ENCODE data around the gene BBIP1. TPM values are rescaled to one million over a fixed set of nuclear protein-coding genes. Genes with fewer than 3 reads are reported as not detected.

The BBIP1 gene
- total RNA-seq, 1 donor from 2014 or later = 19.3 TPM

DNA sequence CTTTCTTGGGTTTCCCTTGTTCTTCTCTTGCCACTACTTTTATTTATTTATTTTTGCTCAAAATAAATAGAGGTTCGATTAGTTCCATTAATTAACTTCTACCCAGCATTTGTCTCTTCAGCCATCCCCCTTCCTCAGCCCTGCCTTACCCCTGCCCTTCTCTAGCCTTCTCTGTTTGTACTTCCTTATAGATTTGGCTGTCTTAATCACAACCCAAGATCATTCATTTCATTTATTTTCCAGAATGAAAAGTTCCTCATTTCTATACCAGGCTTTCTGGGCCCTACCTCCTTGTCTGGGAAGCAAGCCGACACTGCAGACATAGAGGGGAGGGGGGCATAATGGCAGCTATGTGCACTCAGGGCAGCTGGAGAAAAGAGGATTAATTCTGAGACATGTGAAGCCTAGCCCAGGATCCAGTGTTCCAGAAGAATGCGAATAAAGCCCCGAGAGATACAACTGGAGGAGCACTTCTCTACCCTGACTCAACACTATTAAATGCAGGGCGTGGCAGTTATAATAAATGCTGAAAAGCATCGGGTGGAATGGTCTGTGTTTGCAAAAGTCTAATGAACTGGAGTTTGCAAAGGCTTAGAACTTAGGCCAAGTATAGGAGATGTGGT, 53.7 kb downstream of the BBIP1 start:
- intact Hi-C loops (cut with micrococcal nuclease) = loop anchor here (10.0 kb wide), 3 partner anchors 510 to 790 kb away; partner anchors contain the start of gene SMNDC1

DNA sequence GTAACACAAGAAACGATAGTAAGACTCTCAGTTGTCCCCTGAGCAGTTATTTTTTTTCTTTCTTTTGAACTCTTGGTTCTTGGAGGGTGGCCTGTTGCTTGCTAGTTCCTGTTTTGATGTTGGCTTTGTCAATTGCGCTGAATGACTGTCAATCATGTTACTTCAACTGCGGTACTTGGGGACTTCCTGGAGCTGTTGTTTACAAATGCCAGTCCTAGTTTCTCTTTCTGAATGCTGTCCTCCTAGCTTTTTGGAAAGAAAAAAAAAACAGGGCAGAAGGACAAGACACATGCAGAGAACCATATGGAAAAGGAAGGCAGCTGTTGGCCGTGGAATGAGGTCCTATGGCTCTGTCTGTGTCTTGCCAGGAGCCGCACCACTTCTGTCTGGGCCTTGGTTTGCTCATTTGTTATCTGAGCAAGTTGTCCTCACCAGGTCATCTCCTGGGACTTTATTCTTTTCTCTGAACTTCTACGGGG, 54.3 kb downstream of the BBIP1 start:
- intact Hi-C loops (cut with micrococcal nuclease) = loop anchor here (1.0 to 10.0 kb wide), 5 partner anchors 8 to 790 kb away; partner anchors contain the start of gene SMNDC1

DNA sequence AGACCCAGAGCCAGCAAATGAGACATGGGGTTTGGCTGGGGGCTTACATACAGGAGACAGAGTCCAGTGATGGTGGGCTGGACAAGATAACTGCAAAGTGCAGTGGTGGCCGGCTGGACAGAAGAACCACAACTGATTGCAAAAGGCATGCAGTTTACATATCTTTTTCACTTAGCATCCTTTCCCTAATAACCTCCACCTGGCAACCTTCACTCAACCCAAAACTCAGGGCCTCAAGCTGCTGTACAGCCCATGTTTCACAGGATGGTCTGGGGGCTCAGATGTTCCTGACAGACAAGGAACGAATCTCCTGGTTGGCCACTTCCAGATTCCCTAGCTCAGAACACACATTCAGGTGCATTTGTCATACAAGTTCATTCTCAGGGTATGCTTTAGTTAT, 55.0 kb downstream of the BBIP1 start:
- intact Hi-C loops (cut with micrococcal nuclease) = loop anchor here (1.0 to 10.0 kb wide), 5 partner anchors 8 to 789 kb away; partner anchors contain the start of gene SMNDC1

DNA sequence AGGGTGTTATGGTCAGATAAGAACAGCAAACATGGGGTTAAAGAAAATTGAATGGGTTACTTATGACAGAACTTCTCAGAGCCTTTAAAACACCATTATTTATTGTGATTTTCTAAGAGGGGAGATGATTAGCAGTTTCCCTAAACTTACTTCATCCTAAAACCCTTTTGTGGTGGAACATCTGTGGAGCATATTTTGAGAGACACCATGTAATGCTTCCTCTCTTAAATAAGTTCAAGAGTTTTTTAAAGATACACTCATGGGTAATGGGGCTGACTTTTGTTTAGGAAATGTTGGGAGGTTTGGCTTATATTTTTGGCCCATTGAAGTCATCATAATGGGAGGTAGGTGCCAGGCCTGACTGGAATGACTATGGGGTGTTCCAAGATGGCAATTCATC, 55.6 kb downstream of the BBIP1 start:
- intact Hi-C loops (cut with micrococcal nuclease) = loop anchor here (10.0 kb wide), 3 partner anchors 509 to 789 kb away; partner anchors contain the start of gene SMNDC1

GRCh38 chr10:110862961-110863360, 56.0 kb downstream of the BBIP1 start:
- intact Hi-C loops (cut with micrococcal nuclease) = loop anchor here (10.0 kb wide), 3 partner anchors 508 to 788 kb away; partner anchors contain the start of gene SMNDC1

- intact Hi-C loops (cut with micrococcal nuclease) = loop anchor here (10.0 kb wide), 3 partner anchors 507 to 787 kb away; partner anchors contain the start of gene SMNDC1
Observed at GRCh38 chr10:110861930-110862649, 56.9 kb downstream of the BBIP1 start.

GRCh38 chr10:110861476-110861875, 57.5 kb downstream of the BBIP1 start:
- intact Hi-C loops (cut with micrococcal nuclease) = loop anchor here (10.0 kb wide), 3 partner anchors 507 to 787 kb away; partner anchors contain the start of gene SMNDC1

DNA sequence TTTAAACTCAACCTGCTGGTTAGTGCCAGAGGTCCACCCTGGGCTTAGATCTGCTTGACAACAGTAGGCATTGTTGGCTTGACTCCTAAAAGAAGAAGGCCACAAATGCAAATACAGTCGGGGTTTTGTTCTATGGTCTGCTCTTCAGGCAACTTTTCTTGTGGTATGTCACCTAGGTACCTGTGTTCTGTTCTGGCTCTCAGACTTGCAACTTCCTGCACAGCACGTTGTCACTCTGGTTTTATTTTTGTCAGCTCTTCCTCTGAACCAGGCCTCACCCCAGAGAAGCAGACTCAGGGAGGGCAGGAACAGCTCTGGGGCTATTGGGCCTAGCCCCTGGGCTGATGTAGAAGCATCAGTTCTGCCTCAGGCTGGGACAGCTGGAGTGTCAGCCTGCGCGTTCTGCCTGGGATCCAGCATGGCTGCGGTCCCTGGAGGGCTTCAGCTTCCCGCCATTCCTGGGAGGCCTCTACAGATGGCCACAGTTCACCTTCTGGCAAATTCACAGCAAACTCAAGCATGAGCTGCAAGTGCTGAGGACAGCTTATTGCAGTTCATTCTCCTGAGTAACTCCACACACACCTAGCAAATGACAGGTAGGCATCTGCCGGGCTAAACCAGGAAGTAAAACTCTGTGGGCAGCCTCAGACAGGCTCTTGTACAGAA, 58.3 kb downstream of the BBIP1 start:
- intact Hi-C loops (cut with micrococcal nuclease) = loop anchor here (1.0 to 10.0 kb wide), 4 partner anchors 12 to 786 kb away; partner anchors contain the start of gene SMNDC1

GRCh38 chr10:110859973-110860376, 59.0 kb downstream of the BBIP1 start:
- intact Hi-C loops (cut with micrococcal nuclease) = loop anchor here (1.0 to 10.0 kb wide), 4 partner anchors 12 to 785 kb away; partner anchors contain the start of gene SMNDC1

- intact Hi-C loops (cut with micrococcal nuclease) = no loop called here
Observed at GRCh38 chr10:110859206-110859972, 59.6 kb downstream of the BBIP1 start.

DNA sequence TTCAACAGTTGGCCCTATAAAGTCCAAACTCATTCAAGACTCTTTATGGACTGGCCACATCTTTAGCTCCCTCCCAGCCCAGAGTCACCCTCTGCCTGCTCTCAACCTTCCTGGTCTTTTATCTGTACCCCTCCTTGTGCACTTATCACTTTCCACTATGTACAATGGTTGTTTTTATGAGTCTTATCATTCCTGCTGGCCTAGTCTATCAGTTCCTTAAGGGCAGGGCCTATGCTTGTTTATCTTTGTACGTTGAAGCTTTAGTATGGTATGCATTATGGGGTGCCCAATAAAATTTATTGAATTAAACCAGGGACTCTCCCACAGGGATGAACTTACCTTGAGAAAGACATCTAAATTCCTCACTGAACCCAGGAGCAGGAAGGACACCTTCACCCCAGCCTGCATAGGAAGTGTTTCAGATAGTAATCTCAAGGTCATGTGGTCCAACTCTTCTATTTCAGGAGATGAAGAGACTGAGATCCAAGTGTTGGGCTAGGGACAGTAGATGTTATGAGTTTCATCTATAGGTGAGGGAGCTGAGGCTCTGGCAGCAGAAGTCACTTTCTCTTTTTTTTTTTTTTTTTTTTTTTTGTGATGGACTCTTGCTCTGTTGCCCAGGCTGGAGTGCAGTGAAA, 60.6 kb downstream of the BBIP1 start:
- intact Hi-C loops (cut with micrococcal nuclease) = no loop called here

GRCh38 chr10:110857265-110858171, 61.5 kb downstream of the BBIP1 start:
- intact Hi-C loops (cut with micrococcal nuclease) = loop anchor here (2.0 kb wide), 1 partner anchor 15 kb away; no protein-coding TSS in a partner anchor

DNA sequence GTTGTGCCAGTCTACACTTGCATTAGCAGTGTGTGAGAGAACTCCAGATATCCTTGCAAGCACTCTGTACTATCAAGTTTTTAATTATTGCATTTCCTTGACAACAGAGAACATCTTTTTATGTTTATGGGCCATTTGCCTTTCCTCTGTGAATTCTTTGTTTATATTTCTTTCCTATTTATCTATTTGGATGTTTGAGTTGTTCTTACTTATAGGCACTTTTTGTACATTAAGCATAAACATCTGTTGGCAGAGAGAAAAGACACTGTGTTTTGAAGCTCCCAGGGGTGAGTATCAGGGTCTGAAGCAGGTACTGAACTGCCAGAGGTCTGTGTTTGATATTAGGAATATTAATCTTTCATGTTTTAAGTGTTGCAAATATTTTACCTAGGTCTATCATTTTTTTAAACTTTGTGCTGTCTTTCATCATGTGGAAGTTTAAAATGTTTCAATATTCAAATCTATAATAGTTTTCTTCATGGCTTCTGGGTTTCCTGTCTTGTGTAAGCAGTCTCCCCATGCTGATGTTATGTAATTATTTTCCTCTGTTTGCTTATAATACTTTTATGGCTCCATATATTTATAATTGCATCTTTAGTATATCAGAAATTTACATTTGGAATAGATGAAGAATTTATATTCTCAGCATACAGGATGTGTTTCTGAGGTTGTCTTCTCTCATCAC, 64.9 kb downstream of the BBIP1 start:
- intact Hi-C loops (cut with micrococcal nuclease) = no loop called here

DNA sequence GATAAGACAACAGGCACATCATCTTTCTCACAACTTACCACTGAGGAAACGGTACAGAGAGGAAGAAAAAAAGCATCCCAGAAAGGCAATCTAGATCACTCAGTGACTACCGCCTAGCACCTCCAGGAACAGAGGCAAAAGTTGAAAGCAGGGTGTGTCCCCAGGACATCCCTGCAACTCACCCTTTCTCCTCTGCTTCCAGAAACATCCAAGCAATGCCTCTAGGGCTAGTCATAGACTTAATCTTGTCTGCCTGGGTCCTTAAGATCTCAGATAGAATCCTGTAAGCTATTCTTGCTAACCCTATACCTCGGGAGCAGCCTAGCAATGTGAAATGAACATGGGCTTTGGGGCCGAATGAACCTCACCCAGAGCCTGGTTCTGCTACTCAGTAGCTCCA, 66.0 kb downstream of the BBIP1 start:
- intact Hi-C loops (cut with micrococcal nuclease) = no loop called here

DNA sequence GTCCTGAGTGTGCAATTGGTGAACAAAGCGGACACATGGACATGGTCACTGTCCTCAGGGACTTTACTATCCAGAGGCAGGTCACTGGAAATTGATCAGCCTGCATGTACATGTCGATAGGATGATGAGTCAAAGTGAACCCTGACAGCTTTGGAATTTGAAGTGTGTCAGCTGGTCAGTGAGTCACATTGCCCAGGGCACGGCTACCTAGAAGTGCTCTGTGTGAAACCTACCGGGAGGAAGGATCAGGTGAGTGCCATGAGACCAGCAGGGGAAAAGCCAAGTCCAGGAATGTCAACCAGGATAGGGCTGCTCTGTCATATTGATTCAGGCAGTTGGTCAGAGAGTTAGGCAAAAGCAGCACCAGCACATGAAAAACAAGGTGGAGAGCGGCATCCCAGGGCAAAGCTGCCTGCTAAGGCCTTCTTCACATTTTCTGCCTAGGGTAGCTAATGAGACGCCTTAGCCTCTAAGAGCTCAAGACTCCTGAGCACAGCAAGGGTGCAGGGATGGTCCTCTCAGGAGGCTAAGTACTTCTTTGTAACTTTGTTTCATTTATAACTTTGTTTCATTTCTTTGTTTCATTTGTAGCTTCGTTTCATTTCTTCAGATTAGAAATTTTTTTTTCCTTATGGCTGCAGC, 66.6 kb downstream of the BBIP1 start:
- intact Hi-C loops (cut with micrococcal nuclease) = no loop called here

GRCh38 chr10:110851020-110851612, 67.9 kb downstream of the BBIP1 start:
- intact Hi-C loops (cut with micrococcal nuclease) = no loop called here

DNA sequence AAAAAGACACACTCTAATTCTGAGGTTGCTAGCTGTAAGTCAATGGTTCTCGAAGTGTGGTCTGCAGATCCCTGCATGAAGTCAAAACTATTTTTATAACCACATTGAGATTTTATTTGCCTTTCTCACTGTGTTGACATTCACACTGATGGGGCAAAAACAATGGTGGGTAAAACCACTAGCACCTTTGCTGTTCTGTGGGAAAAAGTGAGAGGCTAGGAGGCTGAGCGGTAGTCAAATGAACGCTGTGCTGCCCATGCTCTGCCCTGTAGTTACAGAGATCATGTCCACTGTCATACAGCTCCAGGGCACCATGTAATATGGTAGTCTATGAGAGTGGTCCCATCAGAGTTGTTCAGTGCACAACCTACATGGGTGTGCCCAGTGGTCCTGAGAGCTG, 68.9 kb downstream of the BBIP1 start:
- intact Hi-C loops (cut with micrococcal nuclease) = no loop called here

All from T-helper 2 cell treated with Interferon-gamma antibody and Interleukin-4, amounts not matched to agents 100 ng/mL and 5 ng/mL, for 36 hours (primary cell).